NCI-H524 (cell line): ENCODE results near the gene TRMT44.

ENCODE experiments used
- DNase-seq, 2 experiments: peaks; one replicate each; lab custom pipeline; 2025; lab: John Stamatoyannopoulos, UW

TRMT44 gene, protein sequence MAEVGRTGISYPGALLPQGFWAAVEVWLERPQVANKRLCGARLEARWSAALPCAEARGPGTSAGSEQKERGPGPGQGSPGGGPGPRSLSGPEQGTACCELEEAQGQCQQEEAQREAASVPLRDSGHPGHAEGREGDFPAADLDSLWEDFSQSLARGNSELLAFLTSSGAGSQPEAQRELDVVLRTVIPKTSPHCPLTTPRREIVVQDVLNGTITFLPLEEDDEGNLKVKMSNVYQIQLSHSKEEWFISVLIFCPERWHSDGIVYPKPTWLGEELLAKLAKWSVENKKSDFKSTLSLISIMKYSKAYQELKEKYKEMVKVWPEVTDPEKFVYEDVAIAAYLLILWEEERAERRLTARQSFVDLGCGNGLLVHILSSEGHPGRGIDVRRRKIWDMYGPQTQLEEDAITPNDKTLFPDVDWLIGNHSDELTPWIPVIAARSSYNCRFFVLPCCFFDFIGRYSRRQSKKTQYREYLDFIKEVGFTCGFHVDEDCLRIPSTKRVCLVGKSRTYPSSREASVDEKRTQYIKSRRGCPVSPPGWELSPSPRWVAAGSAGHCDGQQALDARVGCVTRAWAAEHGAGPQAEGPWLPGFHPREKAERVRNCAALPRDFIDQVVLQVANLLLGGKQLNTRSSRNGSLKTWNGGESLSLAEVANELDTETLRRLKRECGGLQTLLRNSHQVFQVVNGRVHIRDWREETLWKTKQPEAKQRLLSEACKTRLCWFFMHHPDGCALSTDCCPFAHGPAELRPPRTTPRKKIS

DNA sequence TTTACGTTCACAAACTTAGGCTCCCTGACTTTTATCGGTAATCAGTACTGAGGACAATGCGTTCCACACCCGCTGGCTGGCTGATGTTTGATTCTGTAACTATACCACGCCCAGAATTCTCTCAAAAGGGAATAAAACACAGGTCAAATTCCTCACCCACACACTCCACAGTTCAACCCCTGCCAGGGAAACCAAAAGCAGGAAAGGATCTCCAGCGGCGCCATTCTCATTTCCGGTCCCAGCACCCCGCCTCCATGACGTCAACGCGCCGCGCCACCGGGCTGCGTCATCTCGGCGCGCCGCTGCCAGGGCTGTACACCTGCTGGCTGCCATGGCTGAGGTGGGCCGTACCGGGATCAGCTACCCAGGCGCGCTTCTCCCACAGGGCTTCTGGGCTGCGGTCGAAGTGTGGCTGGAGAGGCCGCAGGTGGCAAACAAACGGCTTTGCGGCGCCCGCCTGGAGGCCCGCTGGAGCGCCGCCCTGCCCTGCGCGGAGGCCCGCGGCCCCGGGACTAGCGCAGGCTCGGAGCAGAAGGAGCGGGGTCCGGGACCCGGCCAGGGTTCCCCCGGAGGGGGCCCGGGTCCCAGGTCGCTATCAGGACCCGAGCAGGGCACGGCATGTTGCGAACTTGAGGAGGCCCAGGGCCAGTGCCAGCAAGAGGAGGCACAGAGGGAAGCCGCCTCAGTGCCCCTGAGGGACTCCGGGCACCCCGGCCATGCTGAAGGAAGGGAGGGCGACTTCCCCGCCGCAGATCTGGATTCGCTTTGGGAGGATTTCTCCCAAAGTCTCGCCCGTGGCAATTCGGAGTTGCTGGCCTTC, at the start of gene TRMT44, which contains the start of gene ACOX3:
TSS of gene TRMT44 (plus strand) at position 286 of the 820 bp plus-strand sequence. CDS start at position 332, 46 bp downstream.
TSS of gene ACOX3 (minus strand) at position 232 of the 820 bp plus-strand sequence. CDS start 24,202 bp downstream, outside the sequence.
- peak; percentile 58 to 85 for DNase-seq

DNA sequence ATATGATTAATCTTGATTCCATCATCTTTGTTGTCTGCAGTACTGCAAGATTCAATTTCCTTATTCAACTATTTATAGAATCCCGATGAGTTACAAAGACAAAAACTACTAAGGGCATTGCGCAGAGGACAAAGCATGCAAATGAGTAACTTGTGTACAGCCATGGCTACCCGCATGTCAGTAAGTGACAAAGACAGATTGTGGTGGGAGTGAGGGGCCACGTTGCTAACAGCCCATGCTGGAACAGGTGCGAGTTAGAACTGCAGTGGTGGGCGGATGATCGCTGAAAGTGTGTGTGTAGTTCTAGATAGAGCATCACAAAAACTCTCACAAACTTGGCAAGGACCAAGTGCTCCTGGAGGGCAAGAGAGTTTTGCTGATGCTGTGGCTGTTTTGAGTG, 49.5 kb upstream of the TRMT44 start:
- DNase-seq: no peak

DNA sequence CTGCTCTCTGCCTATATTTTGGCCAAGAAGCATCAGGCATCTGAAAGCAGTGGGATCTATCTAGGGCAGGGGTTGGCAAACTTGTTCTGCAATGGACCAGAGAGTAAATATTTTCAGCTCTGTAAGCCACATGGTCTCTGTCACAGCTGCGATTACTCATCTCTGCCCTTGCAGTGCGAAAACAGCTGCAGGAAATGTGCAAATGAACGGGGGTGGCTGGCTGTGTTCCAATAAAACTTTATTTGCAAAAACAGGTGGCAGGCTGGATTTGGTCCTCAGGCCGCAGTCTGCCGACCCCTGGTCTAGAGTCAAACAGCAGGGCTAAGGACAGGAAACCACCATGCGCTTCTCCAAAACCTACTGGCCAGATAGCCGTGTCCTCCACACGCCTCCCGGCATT, 48.6 kb upstream of the TRMT44 start:
- no peak for DNase-seq

DNA sequence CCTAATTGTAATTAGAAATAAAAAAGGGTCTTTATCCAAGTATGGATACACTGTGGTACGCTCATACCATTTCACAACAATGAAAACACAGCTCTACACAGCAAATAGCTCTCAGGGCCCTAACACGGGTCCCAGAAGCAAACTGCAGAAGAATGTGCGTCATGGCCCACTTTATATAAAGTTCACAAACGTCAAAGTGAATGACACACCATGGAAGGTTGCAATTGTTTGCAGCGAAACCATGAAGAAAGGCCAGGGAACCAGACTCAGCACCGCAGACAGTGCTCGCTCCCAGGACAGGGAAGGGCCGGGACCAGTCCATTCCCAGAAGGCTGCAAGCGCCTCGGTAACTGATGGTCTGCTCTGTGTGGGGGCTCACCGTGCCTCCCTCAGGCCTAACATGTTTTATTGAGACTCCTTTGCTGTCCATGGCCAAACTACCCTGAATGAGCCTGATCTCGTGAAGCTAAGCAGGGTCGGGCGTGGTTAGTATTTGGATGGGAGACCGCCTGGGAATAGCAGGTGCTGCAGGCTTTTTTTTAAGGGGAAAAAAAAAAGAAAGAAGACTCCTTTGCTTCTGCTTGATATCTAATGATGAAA, 47.9 kb upstream of the TRMT44 start:
- DNase-seq: peak in 1 of 2 experiments; percentile 10

DNA sequence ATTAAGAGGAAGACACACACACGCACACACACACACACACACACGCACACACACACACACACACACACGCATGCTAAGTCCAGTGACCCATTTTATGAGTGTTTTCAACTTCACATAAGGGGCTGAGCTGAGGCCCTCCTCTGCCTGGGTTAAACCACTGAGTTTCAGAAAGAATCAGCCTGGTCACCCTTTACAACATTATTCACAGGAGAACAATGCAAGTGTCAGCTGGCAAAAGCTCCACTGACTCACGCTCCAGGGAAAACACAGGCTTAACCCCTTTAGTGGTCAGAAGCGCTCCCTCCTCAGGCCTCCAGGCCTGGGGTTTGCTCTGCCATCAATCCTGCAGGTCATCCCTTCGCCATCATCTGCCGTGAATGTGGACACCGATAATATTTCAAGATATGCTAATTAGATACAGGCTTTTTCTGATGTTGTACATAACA, 47.0 kb upstream of the TRMT44 start:
- DNase-seq: no peak

DNA sequence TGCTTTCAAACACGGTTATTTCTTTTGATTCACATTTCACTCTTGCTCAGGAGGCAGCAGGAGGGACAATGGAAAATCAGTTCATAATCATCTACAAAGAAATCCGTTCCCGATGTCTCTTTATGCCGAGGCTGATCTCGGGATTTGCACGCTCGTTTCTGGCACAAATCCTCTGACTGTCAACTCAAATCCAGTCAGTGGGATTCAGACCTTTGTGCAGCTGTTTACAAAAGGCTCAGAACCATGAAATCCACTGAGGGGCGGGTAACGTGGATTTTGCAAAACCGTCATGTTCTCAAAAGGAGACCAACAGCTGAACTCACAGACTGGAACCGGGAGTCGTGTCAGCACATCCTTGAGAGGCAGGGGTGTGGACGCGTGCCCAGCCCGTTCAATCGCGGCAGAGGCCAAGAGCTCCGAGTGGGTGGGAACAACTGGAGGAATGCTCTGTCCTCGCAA, 46.5 kb upstream of the TRMT44 start:
- DNase-seq: no peak

DNA sequence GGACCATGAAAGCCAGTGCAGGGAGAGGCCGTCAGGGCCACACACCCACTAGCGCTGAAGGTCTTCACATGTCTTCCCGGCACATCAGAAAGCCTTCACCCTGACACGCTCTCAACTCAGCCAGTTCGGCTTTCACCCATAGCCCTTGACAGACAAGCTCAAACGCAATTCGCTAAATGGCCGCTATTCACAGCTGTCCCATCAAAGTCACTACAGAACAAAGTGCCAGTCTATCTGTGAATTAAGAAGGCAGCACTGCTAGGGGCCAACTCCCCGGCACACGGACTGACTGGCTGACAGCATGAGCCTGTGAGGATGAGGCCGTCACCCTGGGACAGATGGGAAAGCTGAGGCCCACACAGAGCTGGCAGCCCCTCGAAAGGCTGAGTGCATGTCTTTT, 45.8 kb upstream of the TRMT44 start:
- no peak for DNase-seq

DNA sequence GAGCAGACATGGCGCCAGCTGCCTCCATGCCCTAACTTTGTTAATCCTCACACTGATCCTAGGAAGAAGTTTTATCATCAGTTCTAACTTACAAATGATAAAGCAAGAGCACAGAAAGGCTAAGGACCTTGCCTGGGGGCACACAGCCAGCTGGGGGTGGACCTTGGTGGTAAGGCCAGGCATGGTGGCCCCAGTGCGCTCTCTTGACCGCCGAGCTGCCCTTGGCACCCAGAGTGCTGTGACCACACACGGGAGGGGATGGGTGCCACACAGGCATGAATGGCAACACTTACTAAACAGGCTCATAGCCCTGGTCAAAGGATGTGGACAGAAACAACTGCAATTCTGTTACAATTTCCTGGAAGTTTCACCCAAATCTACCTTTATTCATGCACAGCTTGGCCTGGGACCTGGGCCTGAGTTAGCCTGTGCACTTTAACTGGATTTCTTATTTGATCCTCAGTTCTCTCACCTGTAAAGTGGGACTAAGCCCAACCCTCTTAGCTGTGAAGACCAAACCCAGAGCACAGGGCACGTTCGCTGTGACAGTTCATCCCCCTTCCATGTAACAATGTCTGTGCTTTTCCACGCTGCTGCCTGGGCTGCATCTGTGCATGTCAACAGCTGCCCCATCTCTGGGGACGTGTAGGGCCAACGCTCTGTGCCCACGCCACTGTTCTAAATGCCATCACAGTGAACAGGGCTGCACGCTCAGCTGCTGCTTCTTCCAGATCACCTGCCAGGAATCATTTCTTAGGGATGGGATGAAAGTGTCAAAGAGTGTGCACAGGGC, 44.9 kb upstream of the TRMT44 start:
- DNase-seq: no peak

DNA sequence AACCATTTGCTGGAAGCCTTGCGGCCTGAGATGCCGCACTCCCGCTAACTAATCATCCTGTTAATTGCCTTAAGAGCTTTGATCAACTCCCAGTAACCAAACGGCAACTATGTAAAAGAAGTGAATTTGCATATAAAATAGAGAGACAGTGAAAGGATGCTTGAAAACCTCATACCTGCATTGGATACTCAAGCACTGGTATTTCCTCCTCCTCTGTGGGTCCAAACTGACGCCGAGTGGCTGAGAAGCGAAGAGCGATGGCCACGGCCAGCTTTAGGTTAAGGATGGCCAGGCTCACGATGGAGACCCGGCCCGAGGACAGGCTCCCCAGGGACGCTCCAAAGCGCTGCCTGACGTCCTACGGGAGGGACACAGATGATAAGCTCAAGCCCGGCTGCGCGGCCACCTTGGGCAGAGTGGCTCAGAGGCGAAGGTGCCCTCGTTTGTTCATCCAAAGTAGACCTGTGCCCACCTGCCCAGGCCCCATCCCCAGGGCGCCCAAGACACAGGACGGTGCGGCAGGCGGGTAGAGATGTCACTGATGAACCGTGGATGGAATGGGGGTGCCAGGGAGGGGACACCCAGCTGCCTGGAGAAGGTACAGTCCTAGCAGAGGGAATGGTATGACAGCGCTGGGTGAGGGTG, 43.7 kb upstream of the TRMT44 start:
- no peak for DNase-seq

DNA sequence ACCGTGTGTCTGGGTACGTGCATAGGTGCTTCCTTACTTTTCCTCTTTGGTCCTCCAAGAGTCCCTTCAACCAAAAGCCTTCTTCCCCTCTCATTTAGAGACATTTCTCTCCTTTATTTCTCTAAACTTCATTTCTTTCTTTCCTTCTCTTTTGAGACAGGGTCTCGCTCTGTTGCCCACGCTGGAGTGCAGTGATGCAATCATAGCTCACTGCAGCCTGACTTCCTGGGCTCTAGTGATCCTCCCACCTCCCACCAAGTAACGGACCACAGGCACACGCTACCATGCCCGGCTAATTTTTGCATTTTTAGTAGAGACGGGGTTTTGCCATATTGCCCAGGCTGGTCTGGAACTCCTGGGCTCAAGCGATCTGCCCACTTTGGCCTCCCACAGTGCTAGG, 42.2 kb upstream of the TRMT44 start:
- DNase-seq: no peak

DNA sequence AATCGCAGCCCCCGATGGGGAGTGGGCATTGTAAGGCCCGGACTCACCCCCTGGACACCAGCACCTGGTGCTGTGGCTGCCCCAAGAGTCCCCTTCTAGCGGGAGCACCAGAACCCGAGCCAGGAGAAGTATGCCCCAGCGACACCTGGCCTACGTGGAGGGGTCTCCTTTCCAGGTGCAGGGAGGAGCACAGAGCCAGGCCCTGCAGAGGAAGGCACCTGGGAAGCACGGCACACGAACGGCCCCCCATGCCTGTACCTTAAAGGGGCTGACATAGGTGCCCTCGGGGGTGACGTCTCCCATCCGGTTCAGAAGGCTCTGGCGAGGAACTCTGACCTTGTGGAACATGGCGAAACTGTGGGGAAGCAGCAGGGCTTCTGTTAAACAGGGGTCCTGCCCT, 41.3 kb upstream of the TRMT44 start:
- DNase-seq: no peak

DNA sequence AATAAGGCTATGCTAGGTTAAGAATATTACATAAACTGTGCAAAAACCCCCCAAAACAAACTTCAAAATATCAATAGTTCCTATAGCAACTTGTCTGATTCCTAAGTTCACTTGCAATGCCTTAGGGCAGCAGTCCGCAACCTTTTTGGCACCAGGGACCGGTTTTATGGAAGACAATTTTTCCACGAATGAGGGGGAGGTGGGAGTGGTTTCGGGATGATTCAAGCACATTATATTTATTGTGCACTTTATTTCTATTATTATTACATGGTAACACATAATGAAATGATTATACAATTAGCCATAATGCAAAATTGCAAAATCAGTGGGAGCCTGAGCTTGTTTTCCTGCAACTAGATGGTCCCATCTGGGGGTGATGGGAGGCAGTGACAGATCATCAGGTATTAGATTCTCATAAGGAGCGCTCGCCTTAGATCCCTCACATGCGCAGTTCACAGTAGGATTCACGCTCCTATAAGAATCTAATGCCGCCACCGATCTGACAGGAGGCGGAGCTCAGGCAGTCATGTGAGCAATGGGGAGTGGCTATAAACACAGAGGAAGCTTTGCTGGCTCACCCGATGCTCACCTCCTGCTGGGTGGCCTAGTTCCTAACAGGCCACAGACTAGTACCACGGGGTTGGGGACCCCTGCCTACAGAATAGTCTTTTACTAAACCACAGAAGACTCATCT, 39.8 kb upstream of the TRMT44 start:
- no peak for DNase-seq

DNA sequence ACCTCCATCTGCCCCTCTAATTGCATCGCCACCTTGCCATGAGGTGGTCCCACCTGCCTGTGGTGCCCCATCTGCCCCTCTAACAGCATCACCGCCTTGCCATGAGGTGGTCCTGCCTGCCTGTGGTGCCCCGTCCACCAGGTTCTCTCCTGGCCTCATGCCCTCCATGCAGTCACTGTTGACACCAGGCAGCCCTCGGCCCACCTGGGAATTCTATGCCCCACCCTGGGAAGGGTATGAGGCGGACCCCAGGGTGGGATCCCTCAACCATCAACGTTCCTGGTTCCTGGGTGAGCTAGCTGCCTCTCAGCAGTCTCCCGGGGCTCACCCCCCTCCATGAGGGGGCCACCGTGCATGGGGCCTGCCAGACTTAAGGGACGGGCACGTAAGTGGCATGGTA, 38.9 kb upstream of the TRMT44 start:
- DNase-seq: no peak

DNA sequence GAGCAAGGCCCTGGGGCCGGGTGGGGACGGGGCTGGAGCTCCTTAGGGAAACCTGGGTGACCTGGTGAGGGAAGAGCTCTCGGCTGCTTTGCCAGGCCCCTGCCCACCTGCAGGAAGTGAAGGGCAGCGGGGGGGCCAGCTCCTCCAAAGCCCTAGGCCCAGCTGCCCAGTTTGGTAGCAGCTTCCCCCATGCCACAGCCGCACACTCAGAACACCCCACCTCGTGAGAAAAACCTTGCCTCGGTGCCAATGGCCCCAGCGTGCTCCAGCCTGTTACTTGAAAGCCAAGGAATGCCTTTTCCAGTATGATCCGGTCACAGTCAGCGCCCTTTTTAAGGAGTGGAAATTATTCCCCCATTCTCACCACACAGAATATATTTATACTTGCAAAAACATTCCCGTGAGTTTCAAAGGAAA, 38.4 kb upstream of the TRMT44 start:
- DNase-seq: no peak

DNA sequence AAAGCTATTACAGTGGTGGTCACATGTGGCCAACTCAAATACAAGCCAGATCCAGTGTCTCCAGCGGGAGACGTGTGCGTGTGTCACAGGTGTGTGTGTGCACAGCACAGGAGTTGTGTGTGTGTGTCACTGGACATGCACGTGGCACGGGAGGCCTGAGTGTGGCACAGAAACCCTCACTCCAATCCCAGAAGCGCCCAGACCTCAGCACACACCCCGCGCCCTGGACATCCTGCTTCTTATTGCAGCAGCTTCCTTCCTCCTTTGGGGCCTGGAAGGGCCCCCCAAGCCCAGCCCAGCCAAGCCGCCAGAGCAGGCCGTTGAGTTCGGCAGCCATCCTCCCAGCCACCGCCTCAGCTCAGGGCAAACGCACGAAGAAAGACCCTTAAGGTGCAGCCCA, 37.9 kb upstream of the TRMT44 start:
- no peak for DNase-seq

DNA sequence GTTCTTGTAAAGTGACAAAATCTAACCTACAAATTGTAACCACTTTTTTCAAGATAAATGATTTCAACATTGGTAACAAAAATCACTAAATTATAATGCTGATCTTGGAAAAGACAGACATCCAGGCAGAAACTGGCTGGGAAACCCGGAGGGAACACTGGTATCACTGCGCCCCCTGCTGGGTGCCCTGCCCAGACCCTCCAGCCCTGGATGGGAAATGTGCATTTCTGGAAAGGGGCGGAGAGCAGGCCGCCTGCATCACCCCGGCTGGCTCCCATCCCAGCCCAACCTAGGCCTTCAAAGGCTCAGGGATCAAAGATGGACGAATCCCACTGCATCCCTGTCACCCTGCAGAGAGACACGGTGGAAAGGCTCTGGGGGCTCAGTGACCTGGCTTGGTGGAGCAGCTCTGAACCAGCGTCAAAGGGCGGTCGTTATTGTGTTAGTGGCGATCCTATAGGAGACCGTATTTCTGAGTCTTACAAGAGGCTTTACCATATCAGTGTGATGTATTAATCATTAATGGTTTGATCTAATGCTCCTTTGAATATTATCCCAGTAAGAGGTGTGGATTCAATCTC, 37.3 kb upstream of the TRMT44 start:
- DNase-seq: peak; percentile 32 to 63

DNA sequence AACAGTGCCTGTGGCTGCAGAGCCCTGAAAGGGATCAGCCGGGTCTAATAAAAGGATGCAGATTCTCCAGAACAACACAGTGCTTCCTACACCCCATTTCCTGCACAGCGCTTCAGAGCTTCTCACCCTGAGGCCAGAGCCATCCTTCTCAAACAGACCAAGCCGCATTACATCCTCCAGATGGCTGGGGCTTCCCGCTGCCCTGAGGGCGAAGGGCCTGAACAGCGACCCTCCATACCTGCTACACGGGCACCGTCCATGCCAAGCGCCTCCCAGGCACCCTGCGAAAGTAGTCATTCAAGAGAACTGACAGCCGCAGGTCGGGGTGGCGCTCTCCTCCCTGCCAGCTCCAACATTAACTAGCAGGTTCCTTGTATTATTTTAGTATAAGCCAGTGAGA, 36.6 kb upstream of the TRMT44 start:
- DNase-seq: no peak

DNA sequence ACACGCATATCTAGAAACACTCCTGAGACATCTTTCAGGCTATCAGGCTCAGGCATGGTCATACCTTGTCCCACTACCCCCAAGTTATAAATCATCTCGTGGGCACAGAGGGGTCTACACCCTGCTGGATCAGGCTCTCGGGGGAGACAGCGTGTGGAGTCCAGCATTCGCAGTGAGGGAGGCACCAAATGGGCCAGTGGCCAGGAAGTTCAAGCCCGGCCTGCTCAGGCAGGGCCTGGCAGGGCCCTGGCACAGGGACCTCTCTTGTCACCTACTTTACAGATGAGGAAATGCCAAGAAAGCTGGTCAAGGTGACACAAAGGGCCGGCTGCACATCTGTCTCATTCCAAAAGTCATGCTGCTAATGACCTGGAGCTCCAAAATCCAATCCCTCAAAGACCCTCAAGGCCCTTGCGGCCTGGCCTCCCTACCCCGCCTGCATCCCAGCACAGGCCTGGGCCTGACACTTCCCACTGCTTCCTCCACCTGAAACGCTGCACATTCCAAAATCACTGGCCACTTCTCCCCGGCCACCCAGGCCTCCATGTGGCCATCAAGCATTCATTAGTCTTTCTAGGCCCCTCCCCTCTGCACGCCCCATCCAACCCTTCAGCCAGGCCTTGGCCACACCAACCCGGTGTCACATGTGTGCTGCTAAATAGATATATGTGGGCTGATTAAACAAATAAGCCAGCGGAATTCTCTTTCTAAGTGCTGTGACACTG, 35.6 kb upstream of the TRMT44 start:
- DNase-seq: no peak

DNA sequence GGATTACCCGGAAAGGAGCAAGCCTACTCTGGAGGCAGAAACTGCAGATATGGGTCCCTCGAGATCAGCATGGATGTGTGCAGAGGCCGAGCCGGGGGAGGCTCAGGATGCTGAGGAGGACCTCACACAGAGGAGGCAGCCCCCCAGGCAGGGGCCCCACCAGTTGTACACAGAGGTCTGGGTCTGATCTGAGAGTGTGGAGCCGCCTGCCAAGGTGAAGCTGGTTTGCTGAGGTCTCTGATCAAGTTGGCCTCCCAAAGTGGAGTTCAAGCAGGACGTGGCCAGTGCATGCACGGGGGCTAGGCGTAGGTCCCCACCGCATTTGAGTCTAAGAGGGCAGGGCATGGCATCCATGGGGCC, 35.1 kb upstream of the TRMT44 start:
- DNase-seq: no peak
